K562 (cell line): ENCODE measurements around the gene SLC22A23. TPM values are rescaled to one million over a fixed set of nuclear protein-coding genes. Genes with fewer than 3 reads are reported as not detected.

Experiments
- ATAC-seq: fragments of 200-7000 bp; cut with Tn5 transposase; 3 replicates; pipeline ENCODE4 v1.9.1; 2020; ENCODE audit warnings: moderate library complexity
- BruUV-seq: library from RNA; stranded (reverse); fragments of 400-500 nt; replicated peaks from 2 replicates; lab custom pipeline; 2021; lab: Mats Ljungman, UMichigan
- CTCF ChIA-PET: fragments of 300-600 bp; formaldehyde crosslinking; extraction: SDS; loops from one replicate; lab custom pipeline; 2021; ENCODE audit warnings: low intra/inter-chr PET ratio; lab: Yijun Ruan, JAX
- POLR2A ChIA-PET: fragments of 300-600, 350-650 bp; sonication (Branson Sonifier 250); formaldehyde crosslinking; extraction: SDS; loops from one replicate; lab custom pipeline; 2021; ENCODE audit warnings: antibody characterized with exemption, inconsistent platforms; lab: Yijun Ruan, JAX
- DNase-seq, 4 experiments: peaks; one replicate each; pipeline versions ENCODE4 v3.0.0 to v3.0.0-alpha.2; 2011 to 2018; ENCODE audit warnings: low spot score in 3 of 4, mixed read lengths in 3 of 4; ENCODE audit errors: extremely low read depth in 1 of 4
- FAIRE-seq: peaks from 2 replicates; lab custom pipeline; 2011; peaks lifted over from hg19 to GRCh38; lab: Jason Lieb, UNC
- H2AFZ ChIP-seq: 2 replicates; pipeline ENCODE4 v1.6.0; 2011; ENCODE audit warnings: low read depth, low read length, control low read depth, inconsistent platforms
- H3K27ac ChIP-seq: fragments of 200-600 bp; 3 replicates; pipeline ENCODE4 v1.8.0; 2011; ENCODE audit warnings: low read depth, mild to moderate bottlenecking, control low read depth, inconsistent platforms, low read length, moderate library complexity, mixed read lengths; ENCODE audit errors: extremely low read depth
- H3K27me3 ChIP-seq, 2 experiments: fragments of 300-600 bp in 1 of 2; 2 replicates in 1 of 2; 3 replicates in 1 of 2; pipeline versions ENCODE4 v1.6.0 to v1.8.0; 2011; ENCODE audit warnings: inconsistent platforms in 2 of 2, low read length in 2 of 2, mild to moderate bottlenecking in 1 of 2, mixed read lengths in 1 of 2, moderate library complexity in 1 of 2; ENCODE audit not compliant: control insufficient read depth in 2 of 2, insufficient read depth in 2 of 2
- H3K36me3 ChIP-seq: fragments of 300-600 bp; 3 replicates; pipeline ENCODE4 v1.8.0; 2011; ENCODE audit warnings: mild to moderate bottlenecking, low read length, inconsistent platforms; ENCODE audit not compliant: control insufficient read depth, insufficient read depth
- H3K4me1 ChIP-seq, 2 experiments: fragments of 200-600 bp in 1 of 2; replicated peaks in 1 of 2; 2 replicates in 1 of 2; 3 replicates in 1 of 2; pipeline versions ENCODE4 v1.5.1 to v1.8.0; 2011; ENCODE audit warnings: inconsistent platforms in 2 of 2, low read length in 2 of 2, mild to moderate bottlenecking in 1 of 2, mixed read lengths in 1 of 2, moderate library complexity in 1 of 2; ENCODE audit not compliant: control insufficient read depth in 2 of 2, insufficient read depth in 2 of 2
- H3K4me2 ChIP-seq: 2 replicates; pipeline ENCODE4 v1.6.1; 2011; ENCODE audit warnings: low read length, control low read depth, inconsistent platforms, mixed read lengths; ENCODE audit not compliant: insufficient read depth
- H3K4me3 ChIP-seq: fragments of 200-600 bp; sonication (generic), shearing (Covaris generic); 2 replicates; pipeline ENCODE4 v1.5.1; 2016; ENCODE audit warnings: control low read depth, inconsistent platforms
- H3K79me2 ChIP-seq: fragments of 200-600 bp; 3 replicates; pipeline ENCODE4 v1.8.0; 2011; ENCODE audit warnings: low read length, inconsistent platforms; ENCODE audit not compliant: control insufficient read depth, insufficient read depth
- H3K9ac ChIP-seq, 2 experiments: 2 replicates each; pipeline versions ENCODE4 v1.6.0 to v1.6.1; 2011; ENCODE audit warnings: low read depth in 2 of 2, low read length in 2 of 2, control low read depth in 1 of 2, inconsistent platforms in 1 of 2, mild to moderate bottlenecking in 1 of 2, mixed read lengths in 1 of 2; ENCODE audit not compliant: insufficient read depth in 1 of 2
- H3K9me1 ChIP-seq: one replicate; pipeline ENCODE4 v1.6.0; 2011; ENCODE audit warnings: inconsistent platforms, mild to moderate bottlenecking, low read length, moderate library complexity; ENCODE audit not compliant: control insufficient read depth, insufficient read depth
- H3K9me3 ChIP-seq: replicated peaks from 2 replicates; pipeline ENCODE4 v1.5.1; 2011; ENCODE audit warnings: low read depth, low read length, inconsistent platforms; ENCODE audit not compliant: control insufficient read depth, insufficient read depth
- H4K20me1 ChIP-seq: replicated peaks from 2 replicates; pipeline ENCODE4 v1.6.1; 2011; ENCODE audit warnings: low read length, inconsistent platforms, mixed read lengths; ENCODE audit not compliant: control insufficient read depth, insufficient read depth
- POLR3G ChIP-seq: IDR thresholded peaks from 2 replicates; pipeline ENCODE4 v1.6.1; 2011; ENCODE audit not compliant: insufficient read length, insufficient replicate concordance; ENCODE audit errors: extremely low read depth
- RUNX1 ChIP-seq: sonication (generic); IDR thresholded peaks from 2 replicates; pipeline ENCODE4 v1.6.1; 2016; ENCODE audit warnings: antibody characterized with exemption, low read depth
- SREBF1 ChIP-seq: fragments of 150-350 bp; IDR thresholded peaks from 2 replicates; pipeline ENCODE4 v1.6.1; 2014; ENCODE audit warnings: antibody characterized with exemption, low read depth, low read length, borderline replicate concordance
- SREBF2 ChIP-seq: sonication (generic); formaldehyde crosslinking; IDR thresholded peaks from 2 replicates; pipeline ENCODE4 v1.4.0; 2020; ENCODE audit warnings: mild to moderate bottlenecking, missing genetic modification reagents
- ZNF140 ChIP-seq: fragments of 250-450 bp; sonication (Bioruptor Pico); IDR thresholded peaks from 2 replicates; pipeline ENCODE4 v1.8.0; 2021; ENCODE audit warnings: moderate library complexity, mild to moderate bottlenecking, inconsistent platforms
- ZNF280B ChIP-seq: fragments of 250-450 bp; sonication (Bioruptor Pico); IDR thresholded peaks from 2 replicates; pipeline ENCODE4 v1.5.1; 2021; ENCODE audit warnings: mild to moderate bottlenecking
- ZNF282 ChIP-seq: sonication (generic); formaldehyde crosslinking; IDR thresholded peaks from 2 replicates; pipeline ENCODE4 v1.8.1; 2023; ENCODE audit warnings: missing genetic modification reagents
- WGBS: fragments of 100-300 bp; shearing (Covaris generic); methylation state at CpG from one replicate; pipeline ENCODE4 v1.1.6; 2016; ENCODE audit warnings: low coverage, mixed read lengths; ENCODE audit not compliant: insufficient coverage; ENCODE audit errors: missing lambda C conversion rate; 5-methylcytosine and 5-hydroxymethylcytosine counted together
- in situ Hi-C: fragments of 300-500 bp; cut with MboI; formaldehyde crosslinking; loops from 4 replicates; pipeline ENCODE4 v1.15.0; 2018; ENCODE audit warnings: inconsistent platforms, mixed read lengths
- intact Hi-C: fragments of 100-400 bp; cut with micrococcal nuclease; formaldehyde crosslinking; loops from 2 replicates; pipeline ENCODE4 v1.14.2; 2022
- polyA plus RNA-seq, 8 experiments: library from polyadenylated mRNA; depleted of rRNA in 4 of 8; stranded (reverse) in 5 of 8; unstranded in 3 of 8; fragments of >200 nt; fragmentation: Nextera tagmentation in 2 of 8; fragmentation: Illumina TruSeq in 1 of 8; extraction: Ambion mirVana in 2 of 8; extraction: Trizol in 1 of 8; gene quantifications; 2 replicates each; pipeline versions ENCODE4 v1.2.1 to v1.2.3, GENCODE V29; 2011 to 2014; ENCODE audit warnings: inconsistent platforms in 1 of 8, missing spikeins in 1 of 8
- total RNA-seq, 7 experiments: library from RNA; depleted of rRNA in 6 of 7; stranded (reverse); fragments of >200 nt in 6 of 7; fragmentation: Illumina TruSeq in 2 of 7; extraction: Trizol in 2 of 7; gene quantifications; 2 replicates each; pipeline versions ENCODE4 v1.2.1 to v1.2.3, GENCODE V29; 2011 to 2021; ENCODE audit warnings: low replicate concordance in 1 of 7

The SLC22A23 gene
- total and polyA plus RNA-seq, 9 of the 15 experiments (the other 6 are each of a cell fraction or from before 2014, with no cell fraction given) = 0.30 to 8.7 (median 2.5) TPM

- no peak for ATAC-seq
- intact Hi-C loops (no loop called here), in situ Hi-C loops (no loop called here)
- Histone ChIP-seq H4K20me1 (no peaks in the 10 kb centered on the region), H3K4me1 (peaks cover 0 to 4% of the 10 kb centered on the region in 2 experiments; a peak in 2 of 5 replicates), H3K27ac (no peak overlapping the region), H3K4me3 (no peak overlapping the region), H3K27me3 (no peaks in the 10 kb centered on the region), H3K9me3 (0 out of 2 replicates have a peak, but pooled peaks cover 5% of the 10 kb centered on the region), H2AFZ (no peak overlapping the region), H3K9ac (no peak overlapping the region), H3K4me2 (no peak overlapping the region), H3K36me3 (no peaks in the 10 kb centered on the region), H3K79me2 (no peaks in the 10 kb centered on the region), H3K9me1 (no peaks in the 10 kb centered on the region)
- DNase-seq = no peak
- POLR2A ChIA-PET = no interaction called here
- TF ChIP-seq SREBF1 (no peak), RUNX1 (no peak), ZNF280B (CRISPR knock-in tag) (no peak), ZNF282 (no peak), SREBF2 (CRISPR knock-in tag) (no peak), ZNF140 (CRISPR knock-in tag) (no peak), POLR3G (no peak)
- CTCF ChIA-PET = no interaction called here
- BruUV-seq = no TSS peak
- no peak for FAIRE-seq
- WGBS = 76% methylated on average over 10 of the region's 10 CpGs
Observed at GRCh38 chr6:3306848-3307247, 150.0 kb downstream of the SLC22A23 start.
